Measurements from ENCODE around the gene SMDT1. TPM values are rescaled to one million over a fixed set of nuclear protein-coding genes. Genes with fewer than 3 reads are reported as not detected.

SMDT1 gene
- total RNA-seq, 1 donor from 2014 or later, result 16.3 TPM

- Histone ChIP-seq H3K4me3 (ENCODE audit: low read depth, low read length) (no peak overlapping the region), H3K36me3 (ENCODE audit: control insufficient read depth, insufficient read depth, low read length) (no peaks in the 10 kb centered on the region), H3K27me3 (ENCODE audit: control insufficient read depth, insufficient read depth, low read length) (no peaks in the 10 kb centered on the region)
- TF ChIP-seq CTCF (IDR thresholded peaks at IDR 0.05; ENCODE audit: insufficient read depth, low read length, poor library complexity, severe bottlenecking), result no peak
- no peak for DNase-seq (ENCODE audit: low read depth)
Measured at GRCh38 chr22:42077486-42078125, 1.9 kb upstream of the SMDT1 start.

- no peaks in the 10 kb centered on the region for H3K27me3 ChIP-seq (ENCODE audit: control insufficient read depth, insufficient read depth, low read length)
- H3K4me3 ChIP-seq (ENCODE audit: low read depth, low read length), result peak overlapping the region; percentile 73
- TF ChIP-seq CTCF (IDR thresholded peaks at IDR 0.05; ENCODE audit: insufficient read depth, low read length, poor library complexity, severe bottlenecking), result no peak
- DNase-seq (ENCODE audit: low read depth), result no peak
- no peaks in the 10 kb centered on the region for H3K36me3 ChIP-seq (ENCODE audit: control insufficient read depth, insufficient read depth, low read length)
Measured at GRCh38 chr22:42078469-42079318, 806 bp upstream of the SMDT1 start.

DNA sequence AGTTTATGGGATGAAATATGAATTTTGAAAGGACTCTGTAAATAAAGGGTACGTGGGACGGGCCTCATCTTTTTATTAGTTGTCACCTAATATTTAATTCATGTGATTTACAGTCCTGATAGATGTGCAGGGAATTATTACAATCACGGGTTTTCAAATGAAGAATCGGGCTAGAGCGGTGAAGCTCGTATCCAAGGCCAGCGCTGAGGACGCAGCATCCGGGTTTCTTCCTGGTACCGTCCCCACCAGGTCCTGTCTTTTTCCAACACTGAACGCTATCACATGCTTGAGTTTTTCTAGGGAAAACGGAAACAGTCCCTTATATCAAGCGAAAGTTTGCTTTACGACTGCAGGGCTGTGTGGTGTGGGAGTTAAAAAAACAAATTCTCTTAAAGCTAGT is 787 bp downstream of the SMDT1 start:
- H3K4me3 ChIP-seq (ENCODE audit: low read depth, low read length), result peak overlapping the region; percentile 73
- H3K27me3 ChIP-seq (ENCODE audit: control insufficient read depth, insufficient read depth, low read length), result no peaks in the 10 kb centered on the region
- no peaks in the 10 kb centered on the region for H3K36me3 ChIP-seq (ENCODE audit: control insufficient read depth, insufficient read depth, low read length)
- no peak for TF ChIP-seq CTCF (IDR thresholded peaks at IDR 0.05; ENCODE audit: insufficient read depth, low read length, poor library complexity, severe bottlenecking)
- DNase-seq (ENCODE audit: low read depth), result no peak

GRCh38 chr22:42083119-42083518 is 3.6 kb downstream of the SMDT1 start:
- Histone ChIP-seq H3K27me3 (ENCODE audit: control insufficient read depth, insufficient read depth, low read length) (no peaks in the 10 kb centered on the region), H3K36me3 (ENCODE audit: control insufficient read depth, insufficient read depth, low read length) (no peaks in the 10 kb centered on the region), H3K4me3 (ENCODE audit: low read depth, low read length) (no peak overlapping the region)
- no peak for TF ChIP-seq CTCF (IDR thresholded peaks at IDR 0.05; ENCODE audit: insufficient read depth, low read length, poor library complexity, severe bottlenecking)
- no peak for DNase-seq (ENCODE audit: low read depth)

- Histone ChIP-seq H3K4me3 (ENCODE audit: low read depth, low read length) (no peak overlapping the region), H3K36me3 (ENCODE audit: control insufficient read depth, insufficient read depth, low read length) (no peaks in the 10 kb centered on the region), H3K27me3 (ENCODE audit: control insufficient read depth, insufficient read depth, low read length) (no peaks in the 10 kb centered on the region)
- no peak for DNase-seq (ENCODE audit: low read depth)
- no peak for TF ChIP-seq CTCF (IDR thresholded peaks at IDR 0.05; ENCODE audit: insufficient read depth, low read length, poor library complexity, severe bottlenecking)
Measured at GRCh38 chr22:42084874-42085273, 5.4 kb downstream of the SMDT1 start.
